Lower leg skin (tissue), 3 donors: ENCODE measurements around the gene PAX1.

Experiments used
- CTCF ChIP-seq, 3 donors: fragments of 450-650 bp; IDR thresholded peaks; one replicate each; pipeline ENCODE4 v1.5.1; 2016; ENCODE audit warnings: antibody characterized with exemption in 3 of 3, mild to moderate bottlenecking in 3 of 3, moderate library complexity in 2 of 3
- POLR2A ChIP-seq, 2 donors: fragments of 450-650 bp; IDR thresholded peaks; one replicate each; pipeline ENCODE4 v1.6.1; 2016 to 2017; ENCODE audit warnings: antibody characterized with exemption in 2 of 2, mild to moderate bottlenecking in 1 of 2, moderate library complexity in 1 of 2

GRCh38 chr20:21714297-21715192 lies 9.1 kb downstream of the PAX1 start:
- TF ChIP-seq CTCF (IDR thresholded peaks at IDR 0.05) (no peak), POLR2A (IDR thresholded peaks at IDR 0.05) (no peak)
